HEK293 (cell line): ENCODE data around the gene CDH12.

Source experiments
- CTCF ChIA-PET: fragments of 350-600 bp; formaldehyde crosslinking; extraction: SDS; loops from one replicate; lab custom pipeline; 2021; ENCODE audit warnings: antibody characterized with exemption; lab: Yijun Ruan, JAX
- POLR2A ChIA-PET: fragments of 300-600 bp; formaldehyde crosslinking; extraction: SDS; loops from one replicate; lab custom pipeline; 2020; ENCODE audit warnings: antibody characterized with exemption, inconsistent platforms; lab: Yijun Ruan, JAX
- H3K27ac ChIP-seq: fragments of 200-500 bp; sonication (Bioruptor generic); 2 replicates; pipeline ENCODE4 v1.5.1; 2014; ENCODE audit warnings: low read depth, low read length, control low read depth, inconsistent platforms; ENCODE audit errors: extremely low read depth
- H3K36me3 ChIP-seq, 2 experiments: fragments of 200-500 bp in 1 of 2; sonication (Bioruptor generic) in 1 of 2; 1 replicate in 1 of 2; 2 replicates in 1 of 2; pipeline ENCODE4 v1.5.1; 2014 to 2017; ENCODE audit warnings: inconsistent platforms in 2 of 2, low read length in 2 of 2; ENCODE audit not compliant: control insufficient read depth in 2 of 2, insufficient read depth in 1 of 2
- H3K4me1 ChIP-seq: fragments of 200-500 bp; sonication (Bioruptor generic); 2 replicates; pipeline ENCODE4 v1.5.1; 2014; ENCODE audit warnings: mild to moderate bottlenecking, low read length, inconsistent platforms; ENCODE audit not compliant: control insufficient read depth, insufficient read depth
- H3K4me3 ChIP-seq: 2 replicates; pipeline ENCODE4 v1.5.1; 2011; ENCODE audit warnings: low read depth, mild to moderate bottlenecking, control low read depth, low read length, moderate library complexity
- H3K9me3 ChIP-seq: fragments of 200-500 bp; sonication (Bioruptor generic); 2 replicates; pipeline ENCODE4 v1.5.1; 2014; ENCODE audit warnings: low read depth, low read length, inconsistent platforms; ENCODE audit not compliant: control insufficient read depth, insufficient read depth
- AEBP2 ChIP-seq: fragments of 450-650 bp; formaldehyde crosslinking; IDR thresholded peaks from 2 replicates; pipeline ENCODE4 v1.5.1; 2016; ENCODE audit warnings: missing biosample characterization, missing genetic modification characterization, borderline replicate concordance
- IKZF3 ChIP-seq: fragments of 450-650 bp; IDR thresholded peaks from 2 replicates; pipeline ENCODE4 v1.5.0; 2018; ENCODE audit warnings: missing biosample characterization, mild to moderate bottlenecking, missing genetic modification characterization, moderate library complexity
- OSR2 ChIP-seq: fragments of 450-650 bp; formaldehyde crosslinking; IDR thresholded peaks from 2 replicates; pipeline ENCODE4 v1.5.1; 2016; ENCODE audit warnings: missing biosample characterization, missing genetic modification characterization
- PATZ1 ChIP-seq: fragments of 450-650 bp; formaldehyde crosslinking; IDR thresholded peaks from 2 replicates; pipeline ENCODE4 v1.5.1; 2016; ENCODE audit warnings: missing biosample characterization, missing genetic modification characterization
- PRDM1 ChIP-seq: fragments of 450-650 bp; formaldehyde crosslinking; IDR thresholded peaks from 2 replicates; pipeline ENCODE4; 2016; ENCODE audit warnings: missing biosample characterization, missing genetic modification characterization
- PRDM4 ChIP-seq: fragments of 450-650 bp; formaldehyde crosslinking; IDR thresholded peaks from 2 replicates; pipeline ENCODE4 v1.5.1; 2017; ENCODE audit warnings: missing biosample characterization, missing genetic modification characterization
- ZBTB1 ChIP-seq: fragments of 450-650 bp; formaldehyde crosslinking; IDR thresholded peaks from 2 replicates; pipeline ENCODE4 v1.5.1; 2016; ENCODE audit warnings: missing biosample characterization, missing genetic modification characterization
- ZBTB17 ChIP-seq: fragments of 450-650 bp; formaldehyde crosslinking; IDR thresholded peaks from 2 replicates; pipeline ENCODE4 v1.5.1; 2016; ENCODE audit warnings: missing biosample characterization, missing genetic modification characterization
- ZFP69B ChIP-seq: fragments of 450-650 bp; formaldehyde crosslinking; IDR thresholded peaks from 2 replicates; pipeline ENCODE4 v1.5.1; 2016; ENCODE audit warnings: missing biosample characterization, missing genetic modification characterization
- ZNF211 ChIP-seq: fragments of 450-650 bp; formaldehyde crosslinking; IDR thresholded peaks from 2 replicates; pipeline ENCODE4 v1.5.1; 2016; ENCODE audit warnings: low read depth, missing biosample characterization, missing genetic modification characterization
- ZNF23 ChIP-seq: fragments of 450-650 bp; formaldehyde crosslinking; IDR thresholded peaks from 2 replicates; pipeline ENCODE4 v1.5.1; 2016; ENCODE audit warnings: missing biosample characterization, missing genetic modification characterization, borderline replicate concordance
- ZNF280D ChIP-seq: fragments of 450-650 bp; formaldehyde crosslinking; IDR thresholded peaks from 2 replicates; pipeline ENCODE4 v1.5.1; 2016; ENCODE audit warnings: missing biosample characterization, missing genetic modification characterization
- ZNF37A ChIP-seq: fragments of 450-650 bp; IDR thresholded peaks from 2 replicates; pipeline ENCODE4 v1.5.1; 2018; ENCODE audit warnings: missing biosample characterization, missing genetic modification characterization
- ZNF521 ChIP-seq: fragments of 450-650 bp; formaldehyde crosslinking; IDR thresholded peaks from 2 replicates; pipeline ENCODE4 v1.5.1; 2017; ENCODE audit warnings: missing biosample characterization, mild to moderate bottlenecking, missing genetic modification characterization
- ZNF548 ChIP-seq: fragments of 450-650 bp; formaldehyde crosslinking; IDR thresholded peaks from 2 replicates; pipeline ENCODE4 v1.5.1; 2016; ENCODE audit warnings: missing biosample characterization, missing genetic modification characterization
- ZNF660 ChIP-seq: fragments of 450-650 bp; IDR thresholded peaks from 2 replicates; pipeline ENCODE4 v1.5.1; 2018; ENCODE audit warnings: missing biosample characterization, mild to moderate bottlenecking, missing genetic modification characterization
- ZNF692 ChIP-seq: fragments of 450-650 bp; formaldehyde crosslinking; IDR thresholded peaks from 2 replicates; pipeline ENCODE4 v1.5.1; 2016; ENCODE audit warnings: missing biosample characterization, missing genetic modification characterization
- ZNF776 ChIP-seq: fragments of 450-650 bp; formaldehyde crosslinking; IDR thresholded peaks from 2 replicates; pipeline ENCODE4 v1.5.0; 2017; ENCODE audit warnings: missing biosample characterization, missing genetic modification characterization, borderline replicate concordance
- ZNF830 ChIP-seq: fragments of 450-650 bp; IDR thresholded peaks from 2 replicates; pipeline ENCODE4 v1.5.0; 2018; ENCODE audit warnings: missing biosample characterization, missing genetic modification characterization, low read depth, mild to moderate bottlenecking, moderate library complexity
- ZNF837 ChIP-seq: fragments of 450-650 bp; formaldehyde crosslinking; IDR thresholded peaks from 2 replicates; pipeline ENCODE4 v1.5.1; 2016; ENCODE audit warnings: missing biosample characterization, missing genetic modification characterization
- ZSCAN5A ChIP-seq: fragments of 450-650 bp; formaldehyde crosslinking; IDR thresholded peaks from 2 replicates; pipeline ENCODE4 v1.5.1; 2016; ENCODE audit warnings: missing biosample characterization, missing genetic modification characterization

The CDH12 gene

GRCh38 chr5:22663134-22663533, 190.0 kb downstream of the CDH12 start (continued):
- no peak for TF ChIP-seq ZNF211

- Histone ChIP-seq H3K27ac (no peak overlapping the region), H3K36me3 (no peaks in the 10 kb centered on the region), H3K4me3 (no peak overlapping the region), H3K4me1 (no peaks in the 10 kb centered on the region), H3K9me3 (no peaks in the 10 kb centered on the region)
- ChIA-PET POLR2A (no interaction called here), CTCF (no interaction called here)
- TF ChIP-seq PRDM1 (tag by site-specific recombination) (no peak), ZNF23 (tag by site-specific recombination) (no peak), ZNF837 (tag by site-specific recombination) (no peak), OSR2 (no peak), AEBP2 (tag by site-specific recombination) (no peak), ZNF692 (tag by site-specific recombination) (no peak), ZNF548 (tag by site-specific recombination) (no peak), ZNF280D (tag by site-specific recombination) (no peak), ZSCAN5A (tag by site-specific recombination) (no peak), ZNF521 (tag by site-specific recombination) (no peak), ZNF830 (tag by site-specific recombination) (no peak), ZFP69B (tag by site-specific recombination) (no peak)
Observed at GRCh38 chr5:22662391-22662790, 190.8 kb downstream of the CDH12 start.

- Histone ChIP-seq H3K4me3 (no peak overlapping the region), H3K9me3 (no peaks in the 10 kb centered on the region), H3K27ac (no peak overlapping the region), H3K4me1 (no peaks in the 10 kb centered on the region), H3K36me3 (no peaks in the 10 kb centered on the region)
- CTCF ChIA-PET: no interaction called here
- POLR2A ChIA-PET: no interaction called here
- TF ChIP-seq IKZF3 (no peak), ZNF660 (tag by site-specific recombination) (no peak), PATZ1 (tag by site-specific recombination) (no peak), PRDM4 (tag by site-specific recombination) (no peak), ZBTB17 (no peak), ZNF776 (tag by site-specific recombination) (no peak), ZNF37A (no peak), ZBTB1 (no peak)
Observed at GRCh38 chr5:22651355-22651754, 201.8 kb downstream of the CDH12 start.
